HK-2 (cell line): ENCODE results near the gene TM4SF4.

ENCODE experiments used
- DNase-seq: peaks from one replicate; pipeline ENCODE4 v3.0.0-alpha.2; 2018; ENCODE audit not compliant: unreplicated experiment

Gene TM4SF4

GRCh38 chr3:149481491-149481890 is 7.0 kb downstream of the TM4SF4 start:
- no peak for DNase-seq

GRCh38 chr3:149486726-149487125 is 12.2 kb downstream of the TM4SF4 start:
- DNase-seq = no peak

GRCh38 chr3:149487598-149488197 is 13.2 kb downstream of the TM4SF4 start:
- DNase-seq = no peak

- no peak for DNase-seq
Observed at GRCh38 chr3:149489060-149489690, 14.7 kb downstream of the TM4SF4 start.

GRCh38 chr3:149490260-149490971 is 15.9 kb downstream of the TM4SF4 start:
- no peak for DNase-seq

- DNase-seq = no peak
Observed at GRCh38 chr3:149493315-149494021, 19.0 kb downstream of the TM4SF4 start.

GRCh38 chr3:149494022-149494758 is 19.7 kb downstream of the TM4SF4 start:
- no peak for DNase-seq

- DNase-seq = no peak
Observed at GRCh38 chr3:149494759-149495580, 20.5 kb downstream of the TM4SF4 start.

GRCh38 chr3:149495581-149496125 is 21.2 kb downstream of the TM4SF4 start:
- no peak for DNase-seq

- no peak for DNase-seq
Observed at GRCh38 chr3:149496891-149497290, 22.4 kb downstream of the TM4SF4 start.

GRCh38 chr3:149497966-149498670 is 23.6 kb downstream of the TM4SF4 start:
- DNase-seq = no peak

- no peak for DNase-seq
Observed at GRCh38 chr3:149501524-149501923, 27.0 kb downstream of the TM4SF4 start.

- DNase-seq = no peak
Observed at GRCh38 chr3:149502438-149502837, 27.9 kb downstream of the TM4SF4 start.

- no peak for DNase-seq
Observed at GRCh38 chr3:149506540-149506939, 32.0 kb downstream of the TM4SF4 start.

GRCh38 chr3:149506965-149507364 is 32.5 kb downstream of the TM4SF4 start:
- DNase-seq = no peak

- no peak for DNase-seq
Observed at GRCh38 chr3:149507491-149508324, 33.2 kb downstream of the TM4SF4 start.

GRCh38 chr3:149509526-149509925 is 35.0 kb downstream of the TM4SF4 start:
- DNase-seq = no peak

GRCh38 chr3:149510480-149510879 is 36.0 kb downstream of the TM4SF4 start:
- DNase-seq = no peak

- no peak for DNase-seq
Observed at GRCh38 chr3:149511040-149511626, 36.6 kb downstream of the TM4SF4 start.
